ENCODE data around the gene HIGD2B. TPM values are rescaled to one million over a fixed set of nuclear protein-coding genes. Genes with fewer than 3 reads are reported as not detected.
"Not testable (repeated sequence)": the region's sequence is repeated elsewhere in the genome, so short reads cannot be mapped to it uniquely, and the experiment has no call there.

HIGD2B gene
- polyA plus RNA-seq, 2 of the 4 experiments (the other 2 are of a cell fraction) = not detected

DNA sequence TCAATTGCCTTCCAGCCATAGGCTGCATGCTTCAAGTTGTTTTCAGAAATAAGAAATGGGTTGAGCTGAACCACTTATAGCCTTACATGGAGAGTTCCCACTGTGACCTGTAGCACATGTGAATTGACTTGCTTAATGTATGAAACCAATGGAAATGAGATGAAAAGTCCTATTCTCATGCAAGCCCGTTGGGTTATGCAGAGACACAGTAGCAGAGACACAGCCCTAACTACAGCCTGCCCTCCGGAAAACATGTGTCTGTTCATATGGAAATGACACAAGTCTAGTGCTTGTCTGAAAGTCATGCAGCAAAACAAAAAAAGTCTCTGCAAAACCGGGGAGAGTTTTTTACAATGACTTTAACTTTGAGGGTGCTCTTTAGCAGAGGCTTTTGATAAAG is 14.5 kb downstream of the HIGD2B start:
- no peaks in the 10 kb centered on the region for H3K9me3 ChIP-seq
- no peak for TF ChIP-seq ZNF302 (CRISPR knock-in tag; IDR thresholded peaks at IDR 0.05)
- TF ChIP-seq, protein P1, sequence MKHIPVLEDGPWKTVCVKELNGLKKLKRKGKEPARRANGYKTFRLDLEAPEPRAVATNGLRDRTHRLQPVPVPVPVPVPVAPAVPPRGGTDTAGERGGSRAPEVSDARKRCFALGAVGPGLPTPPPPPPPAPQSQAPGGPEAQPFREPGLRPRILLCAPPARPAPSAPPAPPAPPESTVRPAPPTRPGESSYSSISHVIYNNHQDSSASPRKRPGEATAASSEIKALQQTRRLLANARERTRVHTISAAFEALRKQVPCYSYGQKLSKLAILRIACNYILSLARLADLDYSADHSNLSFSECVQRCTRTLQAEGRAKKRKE (CRISPR knock-in tag; IDR thresholded peaks at IDR 0.05; ENCODE audit: low read depth) = no peak
- TF ChIP-seq HOXA7 (CRISPR knock-in tag; IDR thresholded peaks at IDR 0.05) = no peak
- TF ChIP-seq, protein P2, sequence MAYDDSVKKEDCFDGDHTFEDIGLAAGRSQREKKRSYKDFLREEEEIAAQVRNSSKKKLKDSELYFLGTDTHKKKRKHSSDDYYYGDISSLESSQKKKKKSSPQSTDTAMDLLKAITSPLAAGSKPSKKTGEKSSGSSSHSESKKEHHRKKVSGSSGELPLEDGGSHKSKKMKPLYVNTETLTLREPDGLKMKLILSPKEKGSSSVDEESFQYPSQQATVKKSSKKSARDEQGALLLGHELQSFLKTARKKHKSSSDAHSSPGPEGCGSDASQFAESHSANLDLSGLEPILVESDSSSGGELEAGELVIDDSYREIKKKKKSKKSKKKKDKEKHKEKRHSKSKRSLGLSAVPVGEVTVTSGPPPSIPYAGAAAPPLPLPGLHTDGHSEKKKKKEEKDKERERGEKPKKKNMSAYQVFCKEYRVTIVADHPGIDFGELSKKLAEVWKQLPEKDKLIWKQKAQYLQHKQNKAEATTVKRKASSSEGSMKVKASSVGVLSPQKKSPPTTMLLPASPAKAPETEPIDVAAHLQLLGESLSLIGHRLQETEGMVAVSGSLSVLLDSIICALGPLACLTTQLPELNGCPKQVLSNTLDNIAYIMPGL (CRISPR knock-in tag; IDR thresholded peaks at IDR 0.05; ENCODE audit: borderline replicate concordance) = no peak
- no peak for TF ChIP-seq EHF (CRISPR knock-in tag; IDR thresholded peaks at IDR 0.05)
- TF ChIP-seq, protein P3, sequence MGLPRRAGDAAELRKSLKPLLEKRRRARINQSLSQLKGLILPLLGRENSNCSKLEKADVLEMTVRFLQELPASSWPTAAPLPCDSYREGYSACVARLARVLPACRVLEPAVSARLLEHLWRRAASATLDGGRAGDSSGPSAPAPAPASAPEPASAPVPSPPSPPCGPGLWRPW (IDR thresholded peaks at IDR 0.05) = no peak
- no peak for TF ChIP-seq NR3C1 (IDR thresholded peaks at IDR 0.05)
- no peak for TF ChIP-seq MYC (IDR thresholded peaks at IDR 0.05; ENCODE audit: borderline replicate concordance, low read length)
- no peak for TF ChIP-seq NFE2L2 (conservative IDR thresholded peaks at IDR 0.05; ENCODE audit: low read length)
- TF ChIP-seq, protein P4, sequence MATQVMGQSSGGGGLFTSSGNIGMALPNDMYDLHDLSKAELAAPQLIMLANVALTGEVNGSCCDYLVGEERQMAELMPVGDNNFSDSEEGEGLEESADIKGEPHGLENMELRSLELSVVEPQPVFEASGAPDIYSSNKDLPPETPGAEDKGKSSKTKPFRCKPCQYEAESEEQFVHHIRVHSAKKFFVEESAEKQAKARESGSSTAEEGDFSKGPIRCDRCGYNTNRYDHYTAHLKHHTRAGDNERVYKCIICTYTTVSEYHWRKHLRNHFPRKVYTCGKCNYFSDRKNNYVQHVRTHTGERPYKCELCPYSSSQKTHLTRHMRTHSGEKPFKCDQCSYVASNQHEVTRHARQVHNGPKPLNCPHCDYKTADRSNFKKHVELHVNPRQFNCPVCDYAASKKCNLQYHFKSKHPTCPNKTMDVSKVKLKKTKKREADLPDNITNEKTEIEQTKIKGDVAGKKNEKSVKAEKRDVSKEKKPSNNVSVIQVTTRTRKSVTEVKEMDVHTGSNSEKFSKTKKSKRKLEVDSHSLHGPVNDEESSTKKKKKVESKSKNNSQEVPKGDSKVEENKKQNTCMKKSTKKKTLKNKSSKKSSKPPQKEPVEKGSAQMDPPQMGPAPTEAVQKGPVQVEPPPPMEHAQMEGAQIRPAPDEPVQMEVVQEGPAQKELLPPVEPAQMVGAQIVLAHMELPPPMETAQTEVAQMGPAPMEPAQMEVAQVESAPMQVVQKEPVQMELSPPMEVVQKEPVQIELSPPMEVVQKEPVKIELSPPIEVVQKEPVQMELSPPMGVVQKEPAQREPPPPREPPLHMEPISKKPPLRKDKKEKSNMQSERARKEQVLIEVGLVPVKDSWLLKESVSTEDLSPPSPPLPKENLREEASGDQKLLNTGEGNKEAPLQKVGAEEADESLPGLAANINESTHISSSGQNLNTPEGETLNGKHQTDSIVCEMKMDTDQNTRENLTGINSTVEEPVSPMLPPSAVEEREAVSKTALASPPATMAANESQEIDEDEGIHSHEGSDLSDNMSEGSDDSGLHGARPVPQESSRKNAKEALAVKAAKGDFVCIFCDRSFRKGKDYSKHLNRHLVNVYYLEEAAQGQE (IDR thresholded peaks at IDR 0.05) = no peak
- POLR2A ChIA-PET = interaction anchor here (1.6 kb wide), 1 partner anchor 14 kb away, joined by 7 read pairs; the partner anchor contains the start of genes BBS4 and HIGD2B
- FAIRE-seq (no peak), DNase-seq (ENCODE audit: low read depth in 1 of 2, low spot score in 1 of 2) (no peak), ATAC-seq (no peak)
- H3K4me3 ChIP-seq = no peak overlapping the region
- no peak overlapping the region; a peak in 1 of 6 replicates for H3K27ac ChIP-seq
- H3K4me2 ChIP-seq = peak overlapping the region; percentile 89; the same call in 2 of the 3 replicates
- WGBS (ENCODE audit: missing lambda C conversion rate) = 34% methylated on average over 3 of the region's 3 CpGs
- H3K4me1 ChIP-seq = peaks cover 6% of the 10 kb centered on the region
- CTCF ChIA-PET = interaction anchor here (0.7 to 2.2 kb wide), 25 partner anchors 9 to 411 kb away, joined by 3 to 53 read pairs (median 4); partner anchors contain the start of genes BBS4 and HIGD2B

DNA sequence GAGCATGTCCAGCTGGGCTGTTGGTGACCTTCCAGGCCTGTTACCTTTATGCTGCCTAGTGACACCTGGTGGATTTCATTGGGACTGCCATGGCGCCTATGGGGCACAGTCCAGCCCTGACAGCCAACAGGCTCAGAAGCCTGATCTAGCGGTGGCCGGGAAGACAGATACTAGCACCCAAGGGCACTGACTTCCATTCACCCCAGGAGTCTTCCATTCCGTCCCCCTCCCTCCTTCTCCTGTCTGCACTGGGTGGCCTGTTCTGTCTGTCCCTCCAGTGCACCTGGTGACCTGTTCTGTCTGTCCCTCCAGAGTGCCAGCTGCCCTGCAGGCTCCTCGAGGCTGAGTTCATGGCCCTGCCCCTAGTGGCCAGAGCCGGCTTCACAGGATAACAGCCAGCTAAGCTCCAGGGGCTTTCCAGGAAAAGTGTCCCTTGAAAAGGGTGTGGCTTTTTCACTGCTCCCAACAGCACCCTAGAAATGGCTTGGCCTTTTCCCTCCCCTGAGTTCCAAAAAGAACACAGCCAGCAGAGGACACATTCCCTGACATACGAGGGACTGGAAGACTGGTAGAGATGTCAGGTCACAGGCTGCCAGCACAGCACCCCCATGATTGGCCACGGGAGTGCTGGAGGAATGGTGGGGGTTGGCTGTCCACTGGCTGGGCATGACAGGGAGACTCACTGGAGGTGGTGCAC is 15.2 kb downstream of the HIGD2B start:
- peak; percentile 88 to 90 for DNase-seq (ENCODE audit: low read depth in 1 of 2, low spot score in 1 of 2)
- Histone ChIP-seq H3K27ac (peak overlapping the region; percentile 45 to 82), H3K4me2 (peak overlapping the region; percentile 89), H3K4me3 (peak overlapping the region; percentile 35; the same call in 2 of the 3 replicates)
- FAIRE-seq, H3K9me3 ChIP-seq, H3K4me1 ChIP-seq: not testable (repeated sequence)
- ChIA-PET POLR2A (interaction anchor here (1.6 kb wide), 1 partner anchor 15 kb away, joined by 7 read pairs; the partner anchor contains the start of genes BBS4 and HIGD2B), CTCF (interaction anchor here (0.6 to 2.2 kb wide), 31 partner anchors 10 to 595 kb away, joined by 3 to 53 read pairs (median 3); partner anchors contain the start of genes BBS4 and HIGD2B)
- ATAC-seq = peak; percentile 99 to 100
- TF ChIP-seq, protein P5, sequence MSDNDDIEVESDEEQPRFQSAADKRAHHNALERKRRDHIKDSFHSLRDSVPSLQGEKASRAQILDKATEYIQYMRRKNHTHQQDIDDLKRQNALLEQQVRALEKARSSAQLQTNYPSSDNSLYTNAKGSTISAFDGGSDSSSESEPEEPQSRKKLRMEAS (IDR thresholded peaks at IDR 0.05) = peak; percentile 68
- TF ChIP-seq, protein P6, sequence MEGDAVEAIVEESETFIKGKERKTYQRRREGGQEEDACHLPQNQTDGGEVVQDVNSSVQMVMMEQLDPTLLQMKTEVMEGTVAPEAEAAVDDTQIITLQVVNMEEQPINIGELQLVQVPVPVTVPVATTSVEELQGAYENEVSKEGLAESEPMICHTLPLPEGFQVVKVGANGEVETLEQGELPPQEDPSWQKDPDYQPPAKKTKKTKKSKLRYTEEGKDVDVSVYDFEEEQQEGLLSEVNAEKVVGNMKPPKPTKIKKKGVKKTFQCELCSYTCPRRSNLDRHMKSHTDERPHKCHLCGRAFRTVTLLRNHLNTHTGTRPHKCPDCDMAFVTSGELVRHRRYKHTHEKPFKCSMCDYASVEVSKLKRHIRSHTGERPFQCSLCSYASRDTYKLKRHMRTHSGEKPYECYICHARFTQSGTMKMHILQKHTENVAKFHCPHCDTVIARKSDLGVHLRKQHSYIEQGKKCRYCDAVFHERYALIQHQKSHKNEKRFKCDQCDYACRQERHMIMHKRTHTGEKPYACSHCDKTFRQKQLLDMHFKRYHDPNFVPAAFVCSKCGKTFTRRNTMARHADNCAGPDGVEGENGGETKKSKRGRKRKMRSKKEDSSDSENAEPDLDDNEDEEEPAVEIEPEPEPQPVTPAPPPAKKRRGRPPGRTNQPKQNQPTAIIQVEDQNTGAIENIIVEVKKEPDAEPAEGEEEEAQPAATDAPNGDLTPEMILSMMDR (IDR thresholded peaks at IDR 0.05) = peak; percentile 81
- TF ChIP-seq SMC3 (IDR thresholded peaks at IDR 0.05) = peak; percentile 51
- TF ChIP-seq JUN (IDR thresholded peaks at IDR 0.05) = 0 out of 5 replicates have a peak, but pooled peaks of 1 of the 2 experiments have one; percentile 13
- TF ChIP-seq TFCP2L1 (CRISPR knock-in tag; IDR thresholded peaks at IDR 0.05) = 0 out of 2 replicates have a peak, but pooled peaks have one; percentile 39
- TF ChIP-seq RFX5 (IDR thresholded peaks at IDR 0.05) = 0 out of 2 replicates have a peak, but pooled peaks have one; percentile 22
- peak; percentile 29 to 59; a peak in 4 of 5 replicates for TF ChIP-seq RAD21 (conservative IDR thresholded peaks at IDR 0.05 in 1 of 2, IDR thresholded peaks at IDR 0.05 in 1 of 2)
- WGBS (ENCODE audit: missing lambda C conversion rate) = 10% methylated on average over 8 of the region's 8 CpGs

DNA sequence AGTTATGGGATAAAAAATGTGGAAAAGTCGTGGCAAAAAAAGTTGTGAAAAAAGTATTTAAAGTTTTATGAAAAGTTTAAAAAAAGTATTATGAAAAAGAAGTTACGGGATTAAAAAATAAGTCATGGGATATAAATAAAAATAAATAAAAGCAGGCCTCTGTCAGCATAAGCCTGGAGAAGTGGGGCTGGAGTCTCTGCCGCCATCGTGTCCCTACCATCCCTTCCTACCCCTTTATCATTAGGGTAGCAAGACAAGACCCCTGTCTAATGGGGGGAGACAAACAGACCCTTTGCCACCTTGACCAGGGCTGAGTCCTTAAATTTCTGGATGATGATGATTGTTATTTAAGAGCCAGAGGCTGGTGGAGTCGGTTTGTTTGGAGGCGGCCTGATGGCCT is 16.2 kb downstream of the HIGD2B start:
- FAIRE-seq; ATAC-seq; H3K9me3 ChIP-seq; H3K4me3 ChIP-seq; H3K4me2 ChIP-seq; H3K4me1 ChIP-seq; DNase-seq (ENCODE audit: low read depth in 1 of 2, low spot score in 1 of 2); POLR2A ChIA-PET: not testable (repeated sequence)
- 83% methylated on average over 3 of the region's 6 CpGs for WGBS (ENCODE audit: missing lambda C conversion rate)
- 0 out of 6 replicates have a peak overlapping the region, but pooled peaks of 1 of the 2 experiments have one; percentile 53 for H3K27ac ChIP-seq
- CTCF ChIA-PET = interaction anchor here (1.6 kb wide), 1 partner anchor 98 kb away, joined by 6 read pairs; no protein-coding TSS in a partner anchor

DNA sequence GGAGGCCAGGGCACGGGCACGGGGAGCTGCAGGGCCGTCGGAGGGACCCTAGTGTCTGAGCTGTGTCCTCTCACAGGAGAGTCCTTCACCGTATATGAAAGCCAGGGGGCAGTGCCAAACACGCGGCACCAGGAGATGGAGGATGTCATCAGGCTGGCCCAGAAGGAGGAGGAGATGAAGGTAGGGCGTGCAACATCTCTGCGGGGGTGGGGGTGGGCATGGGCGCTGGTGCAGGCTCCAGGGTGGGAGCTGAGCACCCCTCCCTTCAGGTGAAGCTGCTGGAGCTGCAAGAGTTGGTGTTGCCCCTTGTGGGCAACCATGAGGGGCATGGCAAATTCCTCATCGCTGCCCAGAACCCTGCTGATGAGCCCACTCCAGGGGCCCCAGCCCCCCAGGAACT is 20.3 kb downstream of the HIGD2B start:
- H3K4me2 ChIP-seq; H3K27ac ChIP-seq; POLR2A ChIA-PET; H3K9me3 ChIP-seq; CTCF ChIA-PET; H3K4me3 ChIP-seq; DNase-seq (ENCODE audit: low read depth in 1 of 2, low spot score in 1 of 2); FAIRE-seq; ATAC-seq; H3K4me1 ChIP-seq: not testable (repeated sequence)
- no CpG with 5 or more reads among the region's 11 CpGs for WGBS (ENCODE audit: missing lambda C conversion rate)

All from A549 (cell line).